Stimulated activated naive B cell treated with anti-CD40 and anti-IgM and Interleukin-4, amounts not matched to agents 10 μg/mL and 1 μg/mL and 100 μg/mL, for 72 hours (primary cell): ENCODE measurements around the gene HBB.

Experiments
- ATAC-seq, 2 donors: fragments of 150-1000 bp; cut with Tn5 transposase; replicated peaks; 2 replicates each; pipeline ENCODE4 v1.10.0; 2021; ENCODE audit warnings: moderate library complexity in 1 of 2
- DNase-seq: peaks from one replicate; pipeline ENCODE4 v3.0.0; 2021
- H3K27ac Mint-ChIP-seq: one replicate; pipeline ENCODE4 v1.8.0; 2022; ENCODE audit warnings: mild to moderate bottlenecking, mixed read lengths
- H3K27me3 Mint-ChIP-seq, 2 donors: one replicate each; pipeline ENCODE4 v1.8.0; 2022; ENCODE audit warnings: mixed read lengths in 2 of 2
- H3K36me3 Mint-ChIP-seq, 2 donors: one replicate each; pipeline ENCODE4 v1.8.0; 2022; ENCODE audit warnings: mixed read lengths in 2 of 2, mild to moderate bottlenecking in 1 of 2
- H3K4me1 Mint-ChIP-seq, 2 donors: one replicate each; pipeline ENCODE4 v1.8.0; 2022; ENCODE audit warnings: mixed read lengths in 2 of 2, mild to moderate bottlenecking in 1 of 2
- H3K4me3 Mint-ChIP-seq, 2 donors: one replicate each; pipeline ENCODE4 v1.8.0; 2022; ENCODE audit warnings: mild to moderate bottlenecking in 2 of 2, mixed read lengths in 2 of 2, moderate library complexity in 1 of 2
- H3K9me3 Mint-ChIP-seq, 2 donors: one replicate each; pipeline ENCODE4 v1.8.0; 2022; ENCODE audit warnings: mixed read lengths in 2 of 2, mild to moderate bottlenecking in 1 of 2

The HBB gene

GRCh38 chr11:5240458-5240857 is 13.6 kb upstream of the HBB start:
- DNase-seq: no peak
- no peak for ATAC-seq

DNA sequence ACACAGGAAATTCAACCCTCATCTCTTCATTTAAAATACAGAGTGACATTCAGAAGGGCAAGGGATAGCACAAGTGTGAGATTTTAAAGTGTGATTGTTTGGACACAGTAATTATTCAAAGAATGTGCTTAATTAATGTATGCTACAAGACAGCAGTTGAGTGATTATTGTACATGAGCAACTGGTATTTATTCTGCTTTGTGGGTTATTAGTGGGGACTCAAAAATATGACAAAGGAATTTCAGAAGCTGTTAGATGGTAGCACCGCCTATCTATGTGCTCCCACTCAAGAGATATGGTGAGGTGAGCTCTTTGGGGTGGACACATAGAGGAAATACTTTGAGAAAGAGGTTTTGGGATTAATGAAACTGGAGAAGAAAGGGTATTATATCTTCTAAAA is 13.2 kb upstream of the HBB start:
- H3K4me1 Mint-ChIP-seq: no peaks in the 10 kb centered on the region
- H3K27me3 Mint-ChIP-seq: peaks cover 0 to 9% of the 10 kb centered on the region in 2 donors
- DNase-seq (no peak), ATAC-seq (no peak)
- no peak overlapping the region for H3K27ac Mint-ChIP-seq
- no peak overlapping the region for H3K4me3 Mint-ChIP-seq
- H3K36me3 Mint-ChIP-seq: no peaks in the 10 kb centered on the region
- H3K9me3 Mint-ChIP-seq: no peaks in the 10 kb centered on the region

More at GRCh38 chr11:5240458-5240857, 13.6 kb upstream of the HBB start:
- Mint-ChIP-seq H3K27me3 (peaks cover 0 to 9% of the 10 kb centered on the region in 2 donors), H3K4me1 (no peaks in the 10 kb centered on the region), H3K9me3 (no peaks in the 10 kb centered on the region), H3K27ac (no peak overlapping the region), H3K4me3 (no peak overlapping the region), H3K36me3 (no peaks in the 10 kb centered on the region)

DNA sequence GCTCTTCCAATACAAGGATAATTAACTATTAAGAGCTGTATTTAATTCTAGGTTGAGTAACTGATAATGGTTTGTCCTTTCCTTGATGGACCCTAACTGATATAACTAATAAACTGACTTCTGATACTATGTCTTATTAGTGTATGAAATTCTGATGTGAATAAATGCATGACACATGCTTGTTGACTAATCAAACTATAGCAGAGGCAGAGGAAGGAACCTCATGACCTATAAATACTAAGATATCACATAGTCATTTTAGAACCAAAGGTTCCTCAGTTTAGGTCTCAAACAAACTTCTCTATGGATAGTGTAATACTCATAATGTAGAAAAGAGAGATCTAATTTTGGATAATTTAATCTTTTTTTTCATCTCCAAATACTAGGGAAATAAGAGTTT is 12.2 kb upstream of the HBB start:
- H3K4me3 Mint-ChIP-seq: no peak overlapping the region
- H3K27ac Mint-ChIP-seq: no peak overlapping the region
- ATAC-seq: no peak
- H3K36me3 Mint-ChIP-seq: no peaks in the 10 kb centered on the region
- no peaks in the 10 kb centered on the region for H3K9me3 Mint-ChIP-seq
- DNase-seq: no peak
- peaks cover 5 to 6% of the 10 kb centered on the region in 2 donors for H3K4me1 Mint-ChIP-seq
- peaks cover 0 to 5% of the 10 kb centered on the region in 2 donors for H3K27me3 Mint-ChIP-seq

- no peak overlapping the region for H3K27ac Mint-ChIP-seq
- no peak overlapping the region for H3K4me3 Mint-ChIP-seq
These were observed 11.6 kb upstream of the HBB start for GRCh38 chr11:5238486-5238885.

DNA sequence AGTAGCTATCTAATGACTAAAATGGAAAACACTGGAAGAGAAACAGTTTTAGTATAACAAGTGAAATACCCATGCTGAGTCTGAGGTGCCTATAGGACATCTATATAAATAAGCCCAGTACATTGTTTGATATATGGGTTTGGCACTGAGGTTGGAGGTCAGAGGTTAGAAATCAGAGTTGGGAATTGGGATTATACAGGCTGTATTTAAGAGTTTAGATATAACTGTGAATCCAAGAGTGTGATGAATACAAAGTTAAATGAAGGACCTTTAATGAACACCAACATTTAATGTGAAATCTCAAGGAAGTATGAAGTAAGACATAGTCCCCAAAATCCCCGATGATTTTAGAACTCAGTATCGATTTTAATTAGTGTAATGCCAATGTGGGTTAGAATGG is 10.5 kb upstream of the HBB start:
- Mint-ChIP-seq H3K27me3 (peaks cover 0 to 5% of the 10 kb centered on the region in 2 donors), H3K4me3 (no peak overlapping the region)
- no peak for ATAC-seq

More at GRCh38 chr11:5238486-5238885, 11.6 kb upstream of the HBB start:
- Mint-ChIP-seq H3K9me3 (no peaks in the 10 kb centered on the region), H3K27me3 (peaks cover 0 to 5% of the 10 kb centered on the region in 2 donors), H3K4me1 (peaks cover 5 to 8% of the 10 kb centered on the region in 2 donors), H3K36me3 (no peaks in the 10 kb centered on the region)
- no peak for DNase-seq
- ATAC-seq: no peak

GRCh38 chr11:5235364-5236095 is 8.7 kb upstream of the HBB start:
- peaks cover 5 to 8% of the 10 kb centered on the region in 2 donors for H3K4me1 Mint-ChIP-seq
- DNase-seq (no peak), ATAC-seq (no peak)
- H3K36me3 Mint-ChIP-seq: no peaks in the 10 kb centered on the region
- no peak overlapping the region for H3K27ac Mint-ChIP-seq
- H3K9me3 Mint-ChIP-seq: no peaks in the 10 kb centered on the region
- H3K27me3 Mint-ChIP-seq: peaks cover 0 to 5% of the 10 kb centered on the region in 2 donors
- H3K4me3 Mint-ChIP-seq: no peak overlapping the region

More for the DNA sequence above, 10.5 kb upstream of the HBB start:
- H3K9me3 Mint-ChIP-seq: no peaks in the 10 kb centered on the region
- no peak for DNase-seq
- no peaks in the 10 kb centered on the region for H3K36me3 Mint-ChIP-seq
- H3K4me1 Mint-ChIP-seq: peaks cover 5 to 8% of the 10 kb centered on the region in 2 donors
- H3K27ac Mint-ChIP-seq: no peak overlapping the region

DNA sequence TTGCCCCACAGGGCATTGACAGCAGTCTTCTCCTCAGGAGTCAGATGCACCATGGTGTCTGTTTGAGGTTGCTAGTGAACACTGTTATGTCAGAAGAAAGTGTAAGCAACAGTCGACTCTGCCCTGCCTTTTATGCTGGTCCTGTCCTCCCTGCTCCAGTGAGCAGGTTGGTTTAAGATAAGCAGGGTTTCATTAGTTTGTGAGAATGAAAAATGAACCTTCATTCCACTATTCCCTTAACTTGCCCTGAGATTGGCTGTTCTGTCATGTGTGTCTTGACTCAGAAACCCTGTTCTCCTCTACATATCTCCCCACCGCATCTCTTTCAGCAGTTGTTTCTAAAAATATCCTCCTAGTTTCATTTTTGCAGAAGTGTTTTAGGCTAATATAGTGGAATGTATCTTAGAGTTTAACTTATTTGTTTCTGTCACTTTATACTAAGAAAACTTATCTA is 7.5 kb upstream of the HBB start, which contains the start of gene HBD:
Gene HBD, minus strand, starts transcription at position 103 of the 454 bp plus-strand sequence. Its CDS starts 50 bp downstream, at position 53.
- Mint-ChIP-seq H3K9me3 (no peaks in the 10 kb centered on the region), H3K27me3 (peaks cover 0 to 5% of the 10 kb centered on the region in 2 donors), H3K4me3 (no peak within 1 kb of the TSS), H3K36me3 (no peaks in the 10 kb centered on the region), H3K27ac (no peak within 1 kb of the TSS), H3K4me1 (peaks cover 5 to 8% of the 10 kb centered on the region in 2 donors)
- DNase-seq (no peak), ATAC-seq (peak in 1 of 2 donors; percentile 31)

- Mint-ChIP-seq H3K27ac (no peak overlapping the region), H3K4me1 (peaks cover 5 to 8% of the 10 kb centered on the region in 2 donors), H3K27me3 (peaks cover 0 to under 1% of the 10 kb centered on the region in 2 donors), H3K9me3 (no peaks in the 10 kb centered on the region), H3K36me3 (no peaks in the 10 kb centered on the region), H3K4me3 (no peak overlapping the region)
- no peak for ATAC-seq
- DNase-seq: no peak
These were observed 6.4 kb upstream of the HBB start for GRCh38 chr11:5233307-5233706.

- no peak overlapping the region for H3K27ac Mint-ChIP-seq
- no peak overlapping the region for H3K4me3 Mint-ChIP-seq
- no peak for DNase-seq
- peaks cover 5 to 8% of the 10 kb centered on the region in 2 donors for H3K4me1 Mint-ChIP-seq
- no peak for ATAC-seq
- H3K36me3 Mint-ChIP-seq: no peaks in the 10 kb centered on the region
- H3K9me3 Mint-ChIP-seq: no peaks in the 10 kb centered on the region
- no peaks in the 10 kb centered on the region for H3K27me3 Mint-ChIP-seq
These were observed 6.0 kb upstream of the HBB start for GRCh38 chr11:5232821-5233220.

- no peak for DNase-seq
- no peaks in the 10 kb centered on the region for H3K9me3 Mint-ChIP-seq
- ATAC-seq: no peak
- H3K27ac Mint-ChIP-seq: no peak overlapping the region
- no peaks in the 10 kb centered on the region for H3K36me3 Mint-ChIP-seq
- H3K4me3 Mint-ChIP-seq: no peak overlapping the region
- H3K4me1 Mint-ChIP-seq: peaks cover 5 to 8% of the 10 kb centered on the region in 2 donors
- no peaks in the 10 kb centered on the region for H3K27me3 Mint-ChIP-seq
These were observed 5.3 kb upstream of the HBB start for GRCh38 chr11:5232176-5232575.

DNA sequence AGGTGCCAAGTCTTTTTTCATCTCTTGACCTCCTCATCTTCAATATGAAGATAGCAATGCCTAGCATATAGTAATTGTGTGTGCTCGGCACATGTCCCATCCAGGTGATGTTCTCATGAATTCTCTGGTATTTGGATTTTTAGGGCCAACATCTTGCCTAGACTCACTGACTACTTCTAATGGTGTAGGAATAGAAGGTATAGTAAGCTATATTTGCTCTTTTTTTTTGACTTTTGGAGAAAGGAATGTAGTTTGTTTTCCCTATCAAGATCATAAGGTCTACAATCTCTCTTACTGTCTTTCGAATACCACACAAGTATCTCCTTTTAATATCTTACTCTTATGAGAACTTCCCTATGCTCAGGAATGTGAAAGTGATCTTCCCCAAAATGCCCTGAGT is 4.2 kb upstream of the HBB start:
- Mint-ChIP-seq H3K27me3 (no peaks in the 10 kb centered on the region), H3K4me1 (peaks cover 5 to 8% of the 10 kb centered on the region in 2 donors), H3K27ac (no peak overlapping the region), H3K36me3 (no peaks in the 10 kb centered on the region), H3K9me3 (no peaks in the 10 kb centered on the region), H3K4me3 (no peak overlapping the region)
- ATAC-seq (no peak), DNase-seq (no peak)

GRCh38 chr11:5230266-5230665 is 3.4 kb upstream of the HBB start:
- H3K9me3 Mint-ChIP-seq: no peaks in the 10 kb centered on the region
- H3K4me1 Mint-ChIP-seq: peaks cover 5 to 8% of the 10 kb centered on the region in 2 donors
- H3K27ac Mint-ChIP-seq: no peak overlapping the region
- no peaks in the 10 kb centered on the region for H3K36me3 Mint-ChIP-seq
- H3K4me3 Mint-ChIP-seq: no peak overlapping the region
- DNase-seq: no peak
- no peaks in the 10 kb centered on the region for H3K27me3 Mint-ChIP-seq
- no peak for ATAC-seq

DNA sequence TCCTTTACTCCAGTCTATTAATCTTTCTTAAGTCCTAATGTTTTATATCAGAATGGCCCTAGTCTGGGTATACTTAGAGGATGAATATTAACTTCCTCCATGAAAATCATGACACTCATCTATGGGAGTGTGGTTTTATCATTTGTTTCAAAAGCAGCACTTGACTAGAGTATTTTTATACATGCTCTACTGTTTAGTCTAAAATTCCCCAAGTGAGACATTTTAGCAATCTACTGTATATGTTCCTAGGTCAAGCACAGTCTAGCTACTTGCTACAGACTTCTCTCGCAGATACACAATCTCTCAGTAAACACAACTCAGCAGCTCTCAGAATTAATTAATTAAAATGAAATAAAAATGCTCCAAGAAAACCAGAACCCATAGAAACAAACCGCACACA is 2.9 kb upstream of the HBB start:
- H3K27me3 Mint-ChIP-seq: no peaks in the 10 kb centered on the region
- H3K9me3 Mint-ChIP-seq: no peaks in the 10 kb centered on the region
- H3K4me1 Mint-ChIP-seq: peaks cover 5 to 8% of the 10 kb centered on the region in 2 donors
- no peak for DNase-seq
- H3K36me3 Mint-ChIP-seq: no peaks in the 10 kb centered on the region
- no peak overlapping the region for H3K27ac Mint-ChIP-seq
- H3K4me3 Mint-ChIP-seq: no peak overlapping the region
- ATAC-seq: no peak

DNA sequence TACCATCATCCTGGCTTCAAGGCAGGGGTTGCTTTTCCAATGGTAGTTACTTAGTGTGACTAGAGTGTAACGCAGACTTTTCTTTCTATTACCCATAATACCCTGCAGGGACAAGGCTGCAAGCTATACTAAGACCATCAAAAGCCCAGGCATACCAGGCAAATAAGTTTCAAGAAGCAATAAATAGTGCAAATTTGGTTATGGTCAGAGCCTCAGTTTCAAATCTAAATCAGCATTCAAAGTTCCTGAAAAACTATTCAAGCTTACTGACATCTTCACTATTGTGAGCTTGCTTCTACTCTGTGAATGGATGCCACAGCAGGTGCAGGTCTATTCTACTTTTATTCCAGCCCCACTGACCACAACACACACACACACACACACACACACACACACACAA is 2.5 kb upstream of the HBB start:
- Mint-ChIP-seq H3K36me3 (no peaks in the 10 kb centered on the region), H3K4me3 (no peak overlapping the region), H3K4me1 (peaks cover 3 to 5% of the 10 kb centered on the region in 2 donors), H3K9me3 (no peaks in the 10 kb centered on the region), H3K27ac (no peak overlapping the region), H3K27me3 (no peaks in the 10 kb centered on the region)
- DNase-seq (no peak), ATAC-seq (no peak)

DNA sequence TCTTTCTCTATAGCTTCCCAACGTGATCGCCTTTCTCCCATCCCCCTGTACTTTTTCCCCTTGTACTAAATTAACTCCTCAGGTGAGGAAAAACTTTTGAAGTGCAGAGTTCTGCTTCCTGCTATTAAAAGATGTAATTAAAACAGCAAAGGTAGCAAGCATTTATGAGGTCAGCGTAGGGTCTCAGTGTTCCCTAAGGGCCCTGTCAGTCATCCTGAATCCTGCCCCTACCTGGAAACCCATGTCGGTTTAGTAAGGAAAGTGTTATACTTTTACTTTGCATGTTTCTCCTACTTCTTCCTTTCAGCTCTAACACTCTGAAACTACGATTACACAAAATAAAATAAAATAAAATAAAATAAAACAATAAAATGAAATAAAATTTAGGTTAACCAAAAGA is 1.3 kb upstream of the HBB start:
- H3K9me3 Mint-ChIP-seq: no peaks in the 10 kb centered on the region
- H3K4me1 Mint-ChIP-seq: no peaks in the 10 kb centered on the region

More for the DNA sequence above, 1.3 kb upstream of the HBB start:
- Mint-ChIP-seq H3K36me3 (no peaks in the 10 kb centered on the region), H3K27ac (no peak overlapping the region), H3K4me3 (no peak overlapping the region), H3K27me3 (no peaks in the 10 kb centered on the region)
- DNase-seq: no peak
- no peak for ATAC-seq
